MV-4-11 (cell line): ENCODE data around the gene VPREB3.

Source experiments
- DNase-seq: peaks from one replicate; lab custom pipeline; 2025; lab: John Stamatoyannopoulos, UW

The VPREB3 gene

GRCh38 chr22:23754220-23754919 lies at the start of gene VPREB3:
TSS of gene VPREB3 (minus strand) at chr22:23754425. CDS start at chr22:23754363, 62 bp downstream.
- DNase-seq, result no peak

- no peak for DNase-seq
Observed at GRCh38 chr22:23803001-23803819, 49.0 kb upstream of the VPREB3 start.

- no peak for DNase-seq
Observed at GRCh38 chr22:23801886-23802377, 47.7 kb upstream of the VPREB3 start.

- DNase-seq, result no peak
Observed at GRCh38 chr22:23801238-23801821, 47.1 kb upstream of the VPREB3 start.

GRCh38 chr22:23800297-23801237 lies 46.3 kb upstream of the VPREB3 start:
- no peak for DNase-seq

GRCh38 chr22:23796461-23796860 lies 42.2 kb upstream of the VPREB3 start:
- DNase-seq, result no peak

- DNase-seq, result no peak
Observed at GRCh38 chr22:23793326-23793725, 39.1 kb upstream of the VPREB3 start.

- DNase-seq, result no peak
Observed at GRCh38 chr22:23791738-23792645, 37.8 kb upstream of the VPREB3 start.

- DNase-seq, result no peak
Observed at GRCh38 chr22:23790819-23791737, 36.9 kb upstream of the VPREB3 start.

GRCh38 chr22:23789638-23790037 lies 35.4 kb upstream of the VPREB3 start:
- no peak for DNase-seq

- DNase-seq, result no peak
Observed at GRCh38 chr22:23789121-23789520, 34.9 kb upstream of the VPREB3 start.

- no peak for DNase-seq
Observed at GRCh38 chr22:23787910-23788309, 33.7 kb upstream of the VPREB3 start.

GRCh38 chr22:23787600-23787896 lies 33.3 kb upstream of the VPREB3 start:
- DNase-seq, result no peak

- DNase-seq, result peak; percentile 79
Observed at GRCh38 chr22:23786752-23787599, 32.8 kb upstream of the VPREB3 start, which contains the start of gene SMARCB1. TSS of gene SMARCB1 (plus strand) at chr22:23786966. CDS start at chr22:23787170, 204 bp downstream.

- DNase-seq, result no peak
Observed at GRCh38 chr22:23786261-23786710, 32.1 kb upstream of the VPREB3 start.

GRCh38 chr22:23784215-23784732 lies 30.0 kb upstream of the VPREB3 start:
- DNase-seq, result peak; percentile 76

GRCh38 chr22:23783265-23784150 lies 29.3 kb upstream of the VPREB3 start:
- no peak for DNase-seq
